Natural killer cell (primary cell): ENCODE data around the gene P2RY11. TPM values are rescaled to one million over a fixed set of nuclear protein-coding genes. Genes with fewer than 3 reads are reported as not detected.

Experiments
- ATAC-seq, 3 donors: fragments of 150-1000 bp in 2 of 3; fragments of 200-7000 bp in 1 of 3; cut with Tn5 transposase; 1 replicate in 1 of 3; 2 replicates in 2 of 3; pipeline ENCODE4 v1.10.0; 2021; ENCODE audit warnings: mild to moderate bottlenecking in 2 of 3, moderate library complexity in 2 of 3
- DNase-seq, 2 donors: peaks; one replicate each; pipeline versions ENCODE4 v3.0.0 to v3.0.0-alpha.2; 2013 to 2021; ENCODE audit warnings: mixed read lengths in 1 of 2
- H3K27ac ChIP-seq: one replicate; pipeline ENCODE4 v1.5.1; 2013; ENCODE audit warnings: mild to moderate bottlenecking, low read length
- H3K27me3 ChIP-seq: one replicate; pipeline ENCODE4 v1.6.1; 2013; ENCODE audit warnings: low read length; ENCODE audit not compliant: control insufficient read depth, insufficient read depth
- H3K36me3 ChIP-seq: one replicate; pipeline ENCODE4 v1.6.1; 2013; ENCODE audit warnings: low read length; ENCODE audit not compliant: control insufficient read depth, insufficient read depth
- H3K4me1 ChIP-seq: one replicate; pipeline ENCODE4 v1.6.1; 2013; ENCODE audit warnings: low read length; ENCODE audit not compliant: control insufficient read depth, insufficient read depth
- H3K4me3 ChIP-seq: one replicate; pipeline ENCODE4 v1.5.1; 2013; ENCODE audit warnings: low read length
- H3K9me3 ChIP-seq: one replicate; pipeline ENCODE4 v1.6.1; 2013; ENCODE audit warnings: low read length; ENCODE audit not compliant: control insufficient read depth, insufficient read depth
- H3K27ac Mint-ChIP-seq, 2 donors: one replicate each; pipeline ENCODE4 v1.8.0; 2022; ENCODE audit warnings: mild to moderate bottlenecking in 2 of 2, mixed read lengths in 2 of 2, moderate library complexity in 1 of 2
- H3K27me3 Mint-ChIP-seq, 2 donors: one replicate each; pipeline ENCODE4 v1.8.0; 2022; ENCODE audit warnings: low read depth in 2 of 2, mixed read lengths in 2 of 2
- H3K36me3 Mint-ChIP-seq: one replicate; pipeline ENCODE4 v1.8.0; 2022; ENCODE audit warnings: mixed read lengths
- H3K4me1 Mint-ChIP-seq, 2 donors: one replicate each; pipeline ENCODE4 v1.8.0; 2022; ENCODE audit warnings: mixed read lengths in 2 of 2
- H3K4me3 Mint-ChIP-seq: one replicate; pipeline ENCODE4 v1.8.0; 2022; ENCODE audit warnings: mild to moderate bottlenecking, moderate library complexity, mixed read lengths
- H3K9me3 Mint-ChIP-seq, 2 donors: one replicate each; pipeline ENCODE4 v1.8.0; 2022; ENCODE audit warnings: mixed read lengths in 2 of 2
- CTCF ChIP-seq: fragments of 200-600 bp; IDR thresholded peaks from one replicate; pipeline ENCODE4 v1.8.0; 2022; ENCODE audit warnings: antibody characterized with exemption
- WGBS: methylation state at CpG from one replicate; pipeline ENCODE4 v1.1.7; 2013; ENCODE audit warnings: missing lambda C conversion rate; ENCODE audit not compliant: insufficient coverage; 5-methylcytosine and 5-hydroxymethylcytosine counted together
- intact Hi-C: fragments of 100-400 bp; cut with micrococcal nuclease; formaldehyde crosslinking; loops from one replicate; pipeline ENCODE4 v1.14.2; 2022
- total RNA-seq, 4 donors: library from RNA; stranded (reverse); fragments of 120-200 nt in 1 of 4; gene quantifications; one replicate each; pipeline versions ENCODE4 v1.2.3 to v1.2.4, GENCODE V29; 2013 to 2022

Gene P2RY11
- total RNA-seq, 3 donors from 2014 or later (not counting 1 experiment from before 2014, with no cell fraction given) = 44.1 to 52.3 (median 51.0) TPM

GRCh38 chr19:10137751-10138682 is 26.5 kb downstream of the P2RY11 start:
- Histone ChIP-seq H3K27ac (no peak overlapping the region), H3K4me1 (peaks cover 17% of the 10 kb centered on the region), H3K9me3 (no peaks in the 10 kb centered on the region), H3K36me3 (peaks cover 90% of the 10 kb centered on the region), H3K27me3 (no peaks in the 10 kb centered on the region), H3K4me3 (no peak overlapping the region)
- DNase-seq = no peak
- WGBS = 95% methylated on average over 38 of the region's 38 CpGs
- no peak for ATAC-seq
- Mint-ChIP-seq H3K4me3 (no peak overlapping the region), H3K27ac (no peak overlapping the region), H3K27me3 (no peaks in the 10 kb centered on the region), H3K4me1 (peaks cover 4% of the 10 kb centered on the region in 2 donors), H3K36me3 (no peaks in the 10 kb centered on the region), H3K9me3 (no peaks in the 10 kb centered on the region)
- no peak for TF ChIP-seq CTCF
- intact Hi-C loops = no loop called here

- H3K4me1 ChIP-seq = peaks cover 28% of the 10 kb centered on the region
- intact Hi-C loops = no loop called here
- no peaks in the 10 kb centered on the region for H3K9me3 Mint-ChIP-seq
These were observed 27.6 kb downstream of the P2RY11 start for GRCh38 chr19:10138879-10139795.

DNA sequence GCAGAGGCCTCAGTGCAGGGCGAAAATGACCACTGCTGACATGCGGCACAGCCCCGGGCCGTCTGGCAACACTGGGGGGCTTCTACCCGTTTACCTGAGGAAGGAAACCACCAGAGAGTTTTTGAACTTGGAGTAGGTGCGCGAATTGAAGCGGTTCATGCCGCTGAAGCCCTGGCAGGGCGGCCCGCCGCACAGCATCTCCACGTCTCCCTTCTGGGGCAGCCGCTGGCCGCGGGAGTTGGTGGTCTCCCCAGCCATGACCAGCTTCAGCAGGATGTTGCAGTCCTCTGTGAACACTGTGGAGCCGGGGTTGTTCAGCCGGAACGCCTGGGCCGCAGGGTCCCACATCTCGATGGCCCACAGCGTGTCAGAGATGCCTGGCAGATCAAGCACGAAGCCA is 28.5 kb downstream of the P2RY11 start:
- no peaks in the 10 kb centered on the region for H3K9me3 Mint-ChIP-seq
- no peak overlapping the region for H3K4me3 ChIP-seq
- H3K4me1 Mint-ChIP-seq = peaks cover 5% of the 10 kb centered on the region in 2 donors
- DNase-seq (no peak), ATAC-seq (no peak)
- H3K36me3 ChIP-seq = peaks cover 88% of the 10 kb centered on the region
- no peaks in the 10 kb centered on the region for H3K27me3 ChIP-seq
- no peaks in the 10 kb centered on the region for H3K36me3 Mint-ChIP-seq
- 97% methylated on average over 23 of the region's 23 CpGs for WGBS
- H3K4me1 ChIP-seq = peaks cover 35% of the 10 kb centered on the region
- intact Hi-C loops = no loop called here
- no peaks in the 10 kb centered on the region for H3K27me3 Mint-ChIP-seq
- no peaks in the 10 kb centered on the region for H3K9me3 ChIP-seq
- H3K27ac Mint-ChIP-seq = no peak overlapping the region
- H3K27ac ChIP-seq = no peak overlapping the region
- H3K4me3 Mint-ChIP-seq = no peak overlapping the region
- no peak for TF ChIP-seq CTCF

More at GRCh38 chr19:10138879-10139795, 27.6 kb downstream of the P2RY11 start:
- WGBS = 97% methylated on average over 27 of the region's 27 CpGs
- Histone ChIP-seq H3K36me3 (peaks cover 85% of the 10 kb centered on the region), H3K4me3 (no peak overlapping the region), H3K27me3 (no peaks in the 10 kb centered on the region), H3K9me3 (no peaks in the 10 kb centered on the region), H3K27ac (no peak overlapping the region)
- H3K27me3 Mint-ChIP-seq = no peaks in the 10 kb centered on the region
- DNase-seq (no peak), ATAC-seq (no peak)
- TF ChIP-seq CTCF = no peak
- peaks cover 5% of the 10 kb centered on the region in 2 donors for H3K4me1 Mint-ChIP-seq
- H3K36me3 Mint-ChIP-seq = no peaks in the 10 kb centered on the region
- no peak overlapping the region for H3K27ac Mint-ChIP-seq
- no peak overlapping the region for H3K4me3 Mint-ChIP-seq
